Loucy (cell line): Measurements from ENCODE around the gene TBCD.

Experiments used
- EZH2phosphoT487 ChIP-seq: fragments of 200-600 bp; IDR thresholded peaks from 2 replicates; pipeline ENCODE4 v1.6.1; 2018; ENCODE audit warnings: antibody characterized with exemption, mild to moderate bottlenecking, moderate library complexity, borderline replicate concordance
- TF ChIP-seq, protein P1 (sequence below): fragments of 200-600 bp; sonication (generic); conservative IDR thresholded peaks from 2 replicates; pipeline ENCODE4 v1.5.1; 2014; ENCODE audit warnings: mild to moderate bottlenecking, antibody characterized with exemption, low read length

DNA sequence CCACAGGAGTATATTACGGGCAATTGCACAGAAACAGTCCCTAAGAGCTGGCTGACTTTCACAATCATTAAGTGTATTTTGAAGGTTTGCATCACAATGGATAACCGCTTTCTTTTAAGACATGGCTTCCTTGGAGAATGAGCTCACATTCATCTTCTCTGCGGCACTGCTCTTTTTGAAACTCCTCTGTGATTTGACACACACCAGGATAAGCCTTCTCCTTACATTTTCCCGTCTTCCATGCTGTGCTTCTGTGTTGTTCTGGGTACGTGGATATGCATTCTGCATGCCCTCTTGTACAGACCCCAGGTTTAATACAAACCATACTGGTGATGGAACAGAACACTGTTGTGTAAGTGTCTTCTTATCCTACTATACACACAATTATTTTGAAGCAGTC lies 238.0 kb downstream of the TBCD start:
- TF ChIP-seq, protein P1, sequence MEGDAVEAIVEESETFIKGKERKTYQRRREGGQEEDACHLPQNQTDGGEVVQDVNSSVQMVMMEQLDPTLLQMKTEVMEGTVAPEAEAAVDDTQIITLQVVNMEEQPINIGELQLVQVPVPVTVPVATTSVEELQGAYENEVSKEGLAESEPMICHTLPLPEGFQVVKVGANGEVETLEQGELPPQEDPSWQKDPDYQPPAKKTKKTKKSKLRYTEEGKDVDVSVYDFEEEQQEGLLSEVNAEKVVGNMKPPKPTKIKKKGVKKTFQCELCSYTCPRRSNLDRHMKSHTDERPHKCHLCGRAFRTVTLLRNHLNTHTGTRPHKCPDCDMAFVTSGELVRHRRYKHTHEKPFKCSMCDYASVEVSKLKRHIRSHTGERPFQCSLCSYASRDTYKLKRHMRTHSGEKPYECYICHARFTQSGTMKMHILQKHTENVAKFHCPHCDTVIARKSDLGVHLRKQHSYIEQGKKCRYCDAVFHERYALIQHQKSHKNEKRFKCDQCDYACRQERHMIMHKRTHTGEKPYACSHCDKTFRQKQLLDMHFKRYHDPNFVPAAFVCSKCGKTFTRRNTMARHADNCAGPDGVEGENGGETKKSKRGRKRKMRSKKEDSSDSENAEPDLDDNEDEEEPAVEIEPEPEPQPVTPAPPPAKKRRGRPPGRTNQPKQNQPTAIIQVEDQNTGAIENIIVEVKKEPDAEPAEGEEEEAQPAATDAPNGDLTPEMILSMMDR: no peak
- TF ChIP-seq EZH2phosphoT487: no peak
